Thymus (tissue), 11 donors: Measurements from ENCODE around the gene HEXD. TPM values are rescaled to one million over a fixed set of nuclear protein-coding genes. Genes with fewer than 3 reads are reported as not detected.

Experiments used
- DNase-seq, 9 donors: peaks; one replicate each; pipeline ENCODE4 v3.0.0-alpha.2; 2013; ENCODE audit warnings: low spot score in 9 of 9, low read depth in 6 of 9, missing footprints in 1 of 9
- H3K27ac ChIP-seq, 2 donors: one replicate each; pipeline ENCODE4 v1.5.1; 2013; ENCODE audit warnings: control low read depth in 1 of 2, low read depth in 1 of 2, low read length in 1 of 2, mild to moderate bottlenecking in 1 of 2, moderate library complexity in 1 of 2
- H3K27me3 ChIP-seq, 2 donors: one replicate each; pipeline ENCODE4 v1.5.1; 2013; ENCODE audit warnings: low read length in 1 of 2; ENCODE audit not compliant: control insufficient read depth in 2 of 2, insufficient read depth in 1 of 2
- H3K36me3 ChIP-seq, 2 donors: one replicate each; pipeline ENCODE4 v1.5.1; 2013; ENCODE audit warnings: low read length in 1 of 2, mild to moderate bottlenecking in 1 of 2, moderate library complexity in 1 of 2; ENCODE audit not compliant: control insufficient read depth in 2 of 2, insufficient read depth in 2 of 2
- H3K4me1 ChIP-seq, 2 donors: one replicate each; pipeline ENCODE4 v1.5.1; 2013; ENCODE audit warnings: low read length in 2 of 2; ENCODE audit not compliant: control insufficient read depth in 2 of 2, insufficient read depth in 2 of 2
- H3K4me3 ChIP-seq, 2 donors: one replicate each; pipeline ENCODE4 v1.5.1; 2013; ENCODE audit warnings: low read length in 2 of 2, control low read depth in 1 of 2, mild to moderate bottlenecking in 1 of 2
- H3K9me3 ChIP-seq, 2 donors: one replicate each; pipeline ENCODE4 v1.5.1; 2013; ENCODE audit warnings: low read length in 1 of 2, mild to moderate bottlenecking in 1 of 2; ENCODE audit not compliant: control insufficient read depth in 2 of 2, insufficient read depth in 1 of 2
- WGBS: extraction: QIAGEN DNeasy Blood & Tissue Kit; methylation state at CpG from one replicate; pipeline ENCODE4 v1.1.7; 2013; 5-methylcytosine and 5-hydroxymethylcytosine counted together
- polyA plus RNA-seq: library from polyadenylated mRNA; stranded (reverse); fragments of 200-250 nt; gene quantifications from one replicate; pipeline ENCODE4 v1.2.3, GENCODE V29; 2013
- total RNA-seq: library from RNA; stranded (reverse); fragments of 120-200 nt; gene quantifications from one replicate; pipeline ENCODE4 v1.2.4, GENCODE V29; 2013
- donor health status: healthy.

Gene HEXD
- total and polyA plus RNA-seq, 2 donors, result 15.9 to 186 TPM

DNA sequence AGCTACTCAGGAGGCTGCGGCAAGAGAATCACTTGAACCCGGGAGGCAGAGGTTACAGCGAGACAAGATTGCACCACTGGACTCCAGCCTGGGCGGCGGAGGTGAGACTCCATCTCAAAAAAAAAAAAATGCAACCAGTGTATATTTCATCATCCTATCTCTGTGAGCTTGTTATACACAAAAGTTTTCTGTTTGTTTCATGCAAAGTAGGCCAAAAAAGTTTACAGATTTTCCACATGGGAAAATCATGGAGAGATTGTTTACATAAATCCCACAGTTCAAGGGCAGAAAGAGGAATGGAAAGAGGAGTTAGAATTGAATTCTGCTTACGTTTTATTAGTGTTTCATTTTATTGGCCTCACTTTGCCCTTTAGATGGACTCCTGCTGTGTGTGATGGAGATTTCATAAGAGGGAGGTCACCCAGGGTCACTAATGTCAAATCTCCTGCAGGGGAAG lies 65.1 kb downstream of the HEXD start:
- H3K27ac ChIP-seq, result no peak overlapping the region
- H3K4me1 ChIP-seq, result peaks cover 0 to 6% of the 10 kb centered on the region in 2 donors
- no peaks in the 10 kb centered on the region for H3K27me3 ChIP-seq
- H3K36me3 ChIP-seq, result peaks cover 96 to 97% of the 10 kb centered on the region in 2 donors
- no peak overlapping the region for H3K4me3 ChIP-seq
- DNase-seq, result no peak
- 89% methylated on average over 6 of the region's 6 CpGs for WGBS
- H3K9me3 ChIP-seq, result no peaks in the 10 kb centered on the region

DNA sequence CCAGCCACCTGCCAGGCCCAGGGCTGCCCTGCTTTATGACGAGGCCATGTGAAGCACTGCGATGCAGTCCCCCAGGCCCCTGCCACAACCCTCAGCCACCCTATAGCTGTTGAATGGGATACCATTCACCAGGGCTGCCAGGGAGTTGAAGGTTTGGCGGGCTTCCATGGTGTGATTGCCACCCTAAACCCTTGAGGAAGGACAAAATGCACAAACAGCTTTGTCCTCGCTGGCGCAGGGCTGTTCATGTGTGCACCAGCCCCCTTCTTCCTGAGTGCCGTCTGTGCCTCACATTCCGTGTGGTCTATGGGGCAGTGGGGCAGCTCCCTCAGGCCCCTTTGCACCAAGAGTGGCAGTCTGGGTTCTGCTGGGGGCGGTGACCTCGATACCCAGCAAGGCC lies 65.7 kb downstream of the HEXD start:
- Histone ChIP-seq H3K27me3 (no peaks in the 10 kb centered on the region), H3K9me3 (no peaks in the 10 kb centered on the region), H3K27ac (no peak overlapping the region), H3K4me3 (no peak overlapping the region), H3K4me1 (peaks cover 0 to 3% of the 10 kb centered on the region in 2 donors), H3K36me3 (peaks cover 90 to 96% of the 10 kb centered on the region in 2 donors)
- 98% methylated on average over 9 of the region's 9 CpGs for WGBS
- no peak for DNase-seq

DNA sequence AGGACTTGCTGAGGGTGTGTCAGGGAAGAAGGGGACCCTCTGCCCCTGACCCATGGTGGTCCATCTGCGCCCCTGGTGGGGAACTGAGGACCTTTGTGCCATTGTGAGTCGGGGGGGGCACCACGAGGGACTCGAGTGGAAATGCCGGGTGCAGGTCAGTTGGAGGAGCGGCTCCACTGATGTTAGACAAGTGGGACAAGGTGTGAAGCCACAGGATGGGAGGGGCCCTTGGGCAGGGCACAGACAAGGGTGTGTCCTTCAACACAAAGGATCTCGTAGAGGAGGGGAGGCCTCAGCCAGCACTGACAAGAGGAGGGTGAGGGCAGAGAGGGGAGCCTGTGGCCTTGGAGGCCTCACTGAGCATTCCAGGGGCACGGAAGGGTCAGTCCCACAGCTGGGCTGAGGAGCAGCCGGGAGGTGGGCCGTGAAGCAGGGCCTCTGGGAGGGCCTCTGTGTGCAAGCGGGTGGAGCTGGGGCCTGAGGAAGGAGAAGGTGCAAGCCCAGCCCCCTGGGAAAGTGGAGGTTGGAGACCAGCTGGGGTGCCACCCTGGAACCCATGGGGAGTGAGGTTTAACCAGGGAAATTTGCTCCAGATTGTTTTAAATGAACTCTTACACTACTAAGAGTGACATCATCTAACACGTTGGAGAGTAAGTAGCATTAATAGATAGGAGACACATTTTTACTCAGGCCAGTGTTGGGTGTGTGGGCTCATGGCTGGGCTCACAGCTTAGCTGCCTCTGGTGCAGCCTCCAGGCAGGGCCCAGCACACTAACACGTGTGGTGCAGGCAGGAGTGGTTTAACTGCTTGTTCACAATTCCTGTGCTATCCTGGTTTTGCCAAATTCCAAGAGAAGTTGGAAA lies 68.3 kb downstream of the HEXD start:
- Histone ChIP-seq H3K36me3 (peaks cover 74 to 80% of the 10 kb centered on the region in 2 donors), H3K4me1 (peaks cover 8 to 18% of the 10 kb centered on the region in 2 donors), H3K4me3 (no peak overlapping the region), H3K27me3 (no peaks in the 10 kb centered on the region), H3K9me3 (no peaks in the 10 kb centered on the region), H3K27ac (peak overlapping the region in 1 of 2 donors; percentile 37)
- 97% methylated on average over 13 of the region's 13 CpGs for WGBS
- no peak for DNase-seq

DNA sequence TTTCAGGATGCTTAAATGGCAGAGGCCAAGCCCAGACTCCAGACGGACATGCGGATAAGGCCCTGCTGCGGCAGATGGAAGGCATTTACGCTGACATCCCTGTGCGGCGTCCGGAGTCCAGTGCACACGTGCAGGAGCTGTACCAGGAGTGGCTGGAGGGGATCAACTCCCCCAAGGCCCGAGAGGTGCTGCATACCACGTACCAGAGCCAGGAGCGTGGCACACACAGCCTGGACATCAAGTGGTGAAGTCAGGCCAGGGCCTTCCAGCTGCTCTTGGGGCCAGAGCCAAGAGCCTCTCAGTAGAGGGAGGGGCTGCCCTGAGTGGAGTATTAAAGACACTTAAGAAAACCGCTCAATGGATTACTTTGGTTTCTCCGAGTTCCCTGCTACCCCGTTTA lies 69.8 kb downstream of the HEXD start:
- Histone ChIP-seq H3K4me1 (peaks cover 8 to 18% of the 10 kb centered on the region in 2 donors), H3K9me3 (no peaks in the 10 kb centered on the region), H3K4me3 (no peak overlapping the region), H3K27ac (no peak overlapping the region), H3K27me3 (no peaks in the 10 kb centered on the region), H3K36me3 (peaks cover 59 to 66% of the 10 kb centered on the region in 2 donors)
- WGBS, result 98% methylated on average over 14 of the region's 14 CpGs
- DNase-seq, result no peak

GRCh38 chr17:82489117-82489516 lies 71.0 kb downstream of the HEXD start:
- H3K36me3 ChIP-seq, result peaks cover 47 to 54% of the 10 kb centered on the region in 2 donors
- no peak overlapping the region for H3K4me3 ChIP-seq
- no peak for DNase-seq
- 94% methylated on average over 8 of the region's 8 CpGs for WGBS
- no peaks in the 10 kb centered on the region for H3K27me3 ChIP-seq
- H3K27ac ChIP-seq, result no peak overlapping the region
- no peaks in the 10 kb centered on the region for H3K9me3 ChIP-seq
- peaks cover 8 to 22% of the 10 kb centered on the region in 2 donors for H3K4me1 ChIP-seq

DNA sequence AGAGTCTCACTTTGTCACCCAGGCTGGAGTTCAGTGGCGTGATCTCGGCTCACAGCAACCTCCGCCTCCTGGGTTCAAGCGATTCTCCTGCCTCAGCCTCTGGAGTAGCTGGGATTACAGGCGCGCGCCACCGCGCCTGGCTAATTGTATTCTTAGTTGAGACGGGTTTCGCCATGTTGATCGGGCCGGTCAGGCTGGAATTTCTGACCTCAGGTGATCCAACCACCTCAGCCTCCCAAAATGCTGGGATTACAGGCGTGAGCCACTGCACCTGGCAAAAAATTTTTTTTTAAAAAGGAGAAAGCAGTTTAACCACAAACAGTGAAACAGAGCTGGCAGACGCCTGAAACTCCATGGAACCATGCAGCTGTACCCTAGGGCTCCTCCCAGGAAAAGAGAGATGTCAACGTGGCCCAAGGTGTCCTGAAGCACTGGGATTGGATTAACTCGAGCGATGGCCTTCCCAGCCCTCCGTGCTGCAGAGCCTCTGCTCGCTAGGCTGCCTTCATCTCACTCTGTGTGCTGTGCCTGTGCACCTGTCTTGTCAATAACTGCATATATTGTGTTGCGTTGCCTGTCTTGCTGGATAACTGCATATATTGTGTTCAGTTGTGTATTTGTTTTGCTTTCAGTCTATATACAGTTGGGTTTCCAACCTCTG lies 71.8 kb downstream of the HEXD start:
- 74% methylated on average over 21 of the region's 21 CpGs for WGBS
- Histone ChIP-seq H3K36me3 (peaks cover 38 to 45% of the 10 kb centered on the region in 2 donors), H3K27me3 (no peaks in the 10 kb centered on the region), H3K9me3 (no peaks in the 10 kb centered on the region), H3K27ac (peak overlapping the region in 1 of 2 donors; percentile 24), H3K4me3 (no peak overlapping the region), H3K4me1 (peaks cover 8 to 27% of the 10 kb centered on the region in 2 donors)
- peak in 1 of 9 donors; percentile 15 for DNase-seq

GRCh38 chr17:82490512-82491195 lies 72.5 kb downstream of the HEXD start:
- Histone ChIP-seq H3K9me3 (no peaks in the 10 kb centered on the region), H3K27me3 (no peaks in the 10 kb centered on the region), H3K27ac (peak overlapping the region in 1 of 2 donors; percentile 24), H3K4me3 (no peak overlapping the region), H3K36me3 (peaks cover 33 to 39% of the 10 kb centered on the region in 2 donors), H3K4me1 (peaks cover 8 to 27% of the 10 kb centered on the region in 2 donors)
- 76% methylated on average over 25 of the region's 25 CpGs for WGBS
- DNase-seq, result no peak

DNA sequence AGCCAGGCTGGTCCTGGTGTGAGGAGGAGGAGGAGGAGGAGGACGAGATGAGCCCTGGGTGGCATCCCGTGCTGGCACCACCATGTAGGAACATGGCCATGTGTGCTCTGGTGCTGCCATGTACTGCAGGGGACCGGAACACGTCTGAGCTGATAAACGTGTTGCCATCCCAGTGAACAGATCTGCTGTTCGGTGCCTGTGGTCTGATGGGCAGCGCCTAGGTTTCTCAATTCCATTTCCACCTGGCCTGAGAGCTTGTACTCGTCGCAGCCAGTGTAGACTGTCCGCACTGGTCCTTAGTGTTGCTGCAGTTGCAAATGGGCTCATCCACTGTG lies 73.0 kb downstream of the HEXD start:
- H3K27ac ChIP-seq, result no peak overlapping the region
- H3K4me1 ChIP-seq, result peaks cover 8 to 27% of the 10 kb centered on the region in 2 donors
- no peaks in the 10 kb centered on the region for H3K27me3 ChIP-seq
- H3K9me3 ChIP-seq, result no peaks in the 10 kb centered on the region
- no peak overlapping the region for H3K4me3 ChIP-seq
- 96% methylated on average over 10 of the region's 10 CpGs for WGBS
- DNase-seq, result no peak
- peaks cover 28 to 34% of the 10 kb centered on the region in 2 donors for H3K36me3 ChIP-seq

DNA sequence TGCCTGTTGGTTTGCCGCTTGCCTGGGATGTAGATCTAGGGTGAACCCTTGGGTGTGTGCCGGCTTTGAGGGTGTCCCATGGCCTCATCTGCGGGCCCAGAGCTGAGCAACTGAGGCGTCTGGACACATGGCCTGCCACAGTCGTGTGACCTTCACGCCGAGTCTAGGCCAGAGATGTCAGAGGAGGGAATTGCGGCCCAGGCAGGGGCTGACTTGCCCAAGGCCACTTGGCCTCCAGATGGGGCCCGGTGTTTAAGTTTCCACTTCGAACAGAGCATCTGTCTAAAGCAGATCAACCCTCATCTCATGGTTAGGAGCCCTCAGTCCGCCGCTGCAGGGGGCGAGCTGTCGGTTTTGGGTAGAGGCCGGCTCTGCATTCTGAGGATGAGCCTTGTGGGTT lies 73.4 kb downstream of the HEXD start:
- DNase-seq, result no peak
- Histone ChIP-seq H3K27ac (no peak overlapping the region), H3K36me3 (peaks cover 24 to 30% of the 10 kb centered on the region in 2 donors), H3K4me1 (peaks cover 10 to 31% of the 10 kb centered on the region in 2 donors), H3K27me3 (no peaks in the 10 kb centered on the region), H3K4me3 (no peak overlapping the region), H3K9me3 (no peaks in the 10 kb centered on the region)
- WGBS, result 89% methylated on average over 15 of the region's 15 CpGs
